Measurements from ENCODE around the gene ZNF526.

DNA sequence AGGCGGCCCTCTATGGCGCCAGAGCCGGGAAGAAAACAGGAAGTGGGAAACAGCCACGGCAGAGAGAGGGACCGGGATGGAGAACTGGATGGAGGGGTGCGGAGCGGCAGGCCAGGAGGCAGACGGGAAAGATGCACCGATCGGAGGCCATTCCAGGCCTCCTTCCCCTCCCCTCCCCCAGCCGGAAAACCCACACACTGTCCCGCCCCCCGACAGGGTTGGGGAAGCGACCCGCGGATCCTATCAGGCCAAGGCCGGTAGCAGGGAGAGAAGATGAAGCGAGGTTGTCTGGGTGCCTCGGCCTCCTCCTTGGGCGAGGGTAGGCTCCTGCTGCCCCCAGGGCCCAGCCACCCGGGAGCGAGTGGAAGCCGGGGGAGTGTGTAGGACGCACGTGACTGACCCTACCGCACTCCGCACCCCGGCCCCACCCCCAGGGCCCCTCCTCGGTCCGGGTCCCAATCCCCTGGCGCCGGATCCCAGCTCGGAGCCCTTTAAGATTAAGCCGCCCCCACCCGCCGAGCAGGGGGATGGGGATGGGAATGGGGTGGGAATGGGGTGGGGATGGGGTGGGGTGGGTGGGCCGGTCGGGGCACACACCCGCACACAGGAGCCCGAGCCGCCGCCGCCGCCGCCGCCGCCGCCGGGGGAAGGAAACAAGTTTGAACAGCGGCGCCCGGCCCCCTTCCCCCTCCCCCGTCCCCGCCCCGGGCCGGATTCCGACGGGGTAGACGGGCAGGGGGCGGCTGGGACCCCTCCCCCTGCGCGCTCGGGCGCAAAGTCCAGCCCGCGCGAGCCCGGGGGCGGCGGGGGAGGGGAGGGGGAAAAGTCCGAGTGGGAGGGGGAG lies 33.4 kb downstream of the ZNF526 start:
- TF ChIP-seq, protein P1, sequence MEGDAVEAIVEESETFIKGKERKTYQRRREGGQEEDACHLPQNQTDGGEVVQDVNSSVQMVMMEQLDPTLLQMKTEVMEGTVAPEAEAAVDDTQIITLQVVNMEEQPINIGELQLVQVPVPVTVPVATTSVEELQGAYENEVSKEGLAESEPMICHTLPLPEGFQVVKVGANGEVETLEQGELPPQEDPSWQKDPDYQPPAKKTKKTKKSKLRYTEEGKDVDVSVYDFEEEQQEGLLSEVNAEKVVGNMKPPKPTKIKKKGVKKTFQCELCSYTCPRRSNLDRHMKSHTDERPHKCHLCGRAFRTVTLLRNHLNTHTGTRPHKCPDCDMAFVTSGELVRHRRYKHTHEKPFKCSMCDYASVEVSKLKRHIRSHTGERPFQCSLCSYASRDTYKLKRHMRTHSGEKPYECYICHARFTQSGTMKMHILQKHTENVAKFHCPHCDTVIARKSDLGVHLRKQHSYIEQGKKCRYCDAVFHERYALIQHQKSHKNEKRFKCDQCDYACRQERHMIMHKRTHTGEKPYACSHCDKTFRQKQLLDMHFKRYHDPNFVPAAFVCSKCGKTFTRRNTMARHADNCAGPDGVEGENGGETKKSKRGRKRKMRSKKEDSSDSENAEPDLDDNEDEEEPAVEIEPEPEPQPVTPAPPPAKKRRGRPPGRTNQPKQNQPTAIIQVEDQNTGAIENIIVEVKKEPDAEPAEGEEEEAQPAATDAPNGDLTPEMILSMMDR (IDR thresholded peaks at IDR 0.05) = no peak
- TF ChIP-seq POLR2A (IDR thresholded peaks at IDR 0.05) = peak in 1 of 2 donors; percentile 42

Data from adrenal gland (tissue), 5 donors.